Neuronal stem cell (in vitro differentiated cells): ENCODE data around the gene ALDH1A1.

Experiments
- DNase-seq: peaks from one replicate; pipeline ENCODE4 v3.0.0-alpha.2; 2013; ENCODE audit warnings: low spot score
- H2AFZ ChIP-seq: one replicate; pipeline ENCODE4 v1.6.1; 2013; ENCODE audit warnings: mild to moderate bottlenecking, low read length, inconsistent platforms
- H2AK5ac ChIP-seq: 2 replicates; pipeline ENCODE4 v1.6.1; 2013; ENCODE audit warnings: low read depth, mild to moderate bottlenecking, inconsistent platforms, low read length, moderate library complexity, mixed read lengths
- H2BK120ac ChIP-seq: 2 replicates; pipeline ENCODE4 v1.6.1; 2013; ENCODE audit warnings: low read depth, mild to moderate bottlenecking, inconsistent platforms, low read length, moderate library complexity, mixed read lengths
- H2BK12ac ChIP-seq: one replicate; pipeline ENCODE4 v1.6.1; 2013; ENCODE audit warnings: low read length, inconsistent platforms
- H2BK15ac ChIP-seq: 2 replicates; pipeline ENCODE4 v1.6.1; 2013; ENCODE audit warnings: mild to moderate bottlenecking, low read length, inconsistent platforms, mixed read lengths
- H2BK5ac ChIP-seq: one replicate; pipeline ENCODE4 v1.6.1; 2013; ENCODE audit warnings: inconsistent platforms, mild to moderate bottlenecking, low read length, moderate library complexity
- H3K14ac ChIP-seq: one replicate; pipeline ENCODE4 v1.6.1; 2013; ENCODE audit warnings: low read length, inconsistent platforms
- H3K18ac ChIP-seq: 2 replicates; pipeline ENCODE4 v1.6.1; 2013; ENCODE audit warnings: low read length, inconsistent platforms
- H3K23ac ChIP-seq: 2 replicates; pipeline ENCODE4 v1.6.1; 2013; ENCODE audit warnings: low read depth, mild to moderate bottlenecking, mixed read lengths, low read length, inconsistent platforms; ENCODE audit not compliant: poor library complexity
- H3K27ac ChIP-seq: replicated peaks from 3 replicates; pipeline ENCODE4 v1.5.1; 2013; ENCODE audit warnings: low read length, inconsistent platforms
- H3K27me3 ChIP-seq, 3 experiments: 2 replicates each; pipeline ENCODE4 v1.6.1; 2013; ENCODE audit warnings: low read length in 3 of 3, mild to moderate bottlenecking in 2 of 3, inconsistent platforms in 1 of 3, low read depth in 1 of 3, mixed read lengths in 1 of 3, moderate library complexity in 1 of 3; ENCODE audit not compliant: control insufficient read depth in 3 of 3, insufficient read depth in 3 of 3
- H3K36me3 ChIP-seq, 2 donors: replicated peaks in 1 of 2; 2 replicates each; pipeline ENCODE4 v1.6.1; 2013; ENCODE audit warnings: low read length in 2 of 2; ENCODE audit not compliant: control insufficient read depth in 2 of 2, insufficient read depth in 2 of 2
- H3K4ac ChIP-seq: 2 replicates; pipeline ENCODE4 v1.6.1; 2013; ENCODE audit warnings: inconsistent platforms, mild to moderate bottlenecking, low read length, moderate library complexity
- H3K4me1 ChIP-seq, 2 donors: 1 replicate in 1 of 2; 2 replicates in 1 of 2; pipeline ENCODE4 v1.6.1; 2013; ENCODE audit warnings: low read length in 2 of 2, low read depth in 1 of 2; ENCODE audit not compliant: control insufficient read depth in 2 of 2, insufficient read depth in 1 of 2
- H3K4me2 ChIP-seq: one replicate; pipeline ENCODE4 v1.6.1; 2013; ENCODE audit warnings: mild to moderate bottlenecking, low read length, inconsistent platforms; ENCODE audit not compliant: insufficient read depth, poor library complexity, severe bottlenecking
- H3K4me3 ChIP-seq, 2 donors: 2 replicates each; pipeline ENCODE4 v1.5.1; 2013; ENCODE audit warnings: low read length in 2 of 2, mild to moderate bottlenecking in 2 of 2, inconsistent platforms in 1 of 2, moderate library complexity in 1 of 2
- H3K79me1 ChIP-seq: one replicate; pipeline ENCODE4 v1.6.1; 2013; ENCODE audit warnings: low read depth, mild to moderate bottlenecking, inconsistent platforms, low read length, moderate library complexity
- H3K9ac ChIP-seq: one replicate; pipeline ENCODE4 v1.6.1; 2013; ENCODE audit warnings: mild to moderate bottlenecking, low read depth, low read length, inconsistent platforms; ENCODE audit not compliant: poor library complexity
- H3K9me3 ChIP-seq, 2 donors: replicated peaks in 1 of 2; 2 replicates each; pipeline versions ENCODE3 to v1.6.1; 2013; ENCODE audit warnings: low read length in 2 of 2, mild to moderate bottlenecking in 2 of 2, inconsistent platforms in 1 of 2, low read depth in 1 of 2, mixed read lengths in 1 of 2, moderate library complexity in 1 of 2; ENCODE audit not compliant: control insufficient read depth in 2 of 2, insufficient read depth in 1 of 2
- H4K8ac ChIP-seq: one replicate; pipeline ENCODE4 v1.6.1; 2013; ENCODE audit warnings: low read depth, mild to moderate bottlenecking, inconsistent platforms, low read length, moderate library complexity
- H4K91ac ChIP-seq: one replicate; pipeline ENCODE4 v1.6.1; 2013; ENCODE audit warnings: low read length, low read depth, mild to moderate bottlenecking, inconsistent platforms; ENCODE audit not compliant: poor library complexity
- WGBS, 2 donors: extraction: QIAGEN DNeasy Blood & Tissue Kit; methylation state at CpG; one replicate each; pipeline ENCODE4 v1.1.7; 2013; ENCODE audit warnings: missing lambda C conversion rate in 2 of 2, mixed read lengths in 1 of 2; ENCODE audit not compliant: insufficient read length in 2 of 2, insufficient replicate concordance in 1 of 2; ENCODE audit errors: extremely low coverage in 2 of 2; 5-methylcytosine and 5-hydroxymethylcytosine counted together

ALDH1A1 gene

DNA sequence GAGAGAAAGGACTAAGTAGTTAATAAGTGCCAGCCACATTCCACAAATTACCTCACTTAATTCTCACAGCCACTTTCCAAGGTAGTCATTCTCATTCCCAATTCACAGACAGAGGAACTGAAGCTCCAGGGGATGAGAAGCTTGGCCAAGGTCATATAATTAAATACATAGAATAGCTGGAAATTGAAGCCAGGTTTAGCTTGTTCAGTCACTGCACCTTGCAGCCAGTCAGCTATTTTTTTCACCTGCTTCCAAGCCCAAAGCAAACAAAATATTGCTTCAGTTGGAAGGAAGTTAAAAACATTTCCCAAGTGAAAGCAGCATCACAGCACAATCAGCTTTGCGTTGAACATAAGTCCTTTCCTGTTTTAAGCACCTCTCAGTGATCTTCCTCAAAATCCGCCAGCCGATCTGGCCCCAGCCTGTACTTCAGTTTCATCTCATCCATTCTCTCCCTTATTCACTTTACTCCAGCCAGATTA is 4.8 kb downstream of the ALDH1A1 start:
- H2BK12ac ChIP-seq: no peak overlapping the region
- H3K79me1 ChIP-seq: no peaks in the 10 kb centered on the region
- H3K9me3 ChIP-seq: no peaks in the 10 kb centered on the region
- no peak overlapping the region for H2AK5ac ChIP-seq
- H2BK120ac ChIP-seq: no peak overlapping the region
- H4K8ac ChIP-seq: no peak overlapping the region
- H3K14ac ChIP-seq: no peak overlapping the region
- H3K27ac ChIP-seq: no peak overlapping the region
- DNase-seq: no peak
- H2BK5ac ChIP-seq: no peak overlapping the region
- no peak overlapping the region for H2AFZ ChIP-seq
- no peak overlapping the region for H2BK15ac ChIP-seq
- no peak overlapping the region for H3K4me3 ChIP-seq
- no peak overlapping the region for H3K23ac ChIP-seq
- H3K9ac ChIP-seq: no peak overlapping the region
- H3K4ac ChIP-seq: no peak overlapping the region
- H3K36me3 ChIP-seq: no peaks in the 10 kb centered on the region
- no peaks in the 10 kb centered on the region for H3K4me1 ChIP-seq
- no peak overlapping the region for H3K18ac ChIP-seq
- H3K27me3 ChIP-seq: no peaks in the 10 kb centered on the region
- H3K4me2 ChIP-seq: no peak overlapping the region
- no peak overlapping the region for H4K91ac ChIP-seq
- no CpG with 5 or more reads among the region's 3 CpGs for WGBS, 2 donors

- no peak for DNase-seq
- Histone ChIP-seq H3K18ac (no peak overlapping the region), H4K91ac (no peak overlapping the region), H3K27me3 (peaks cover 0 to 3% (median 0%) of the 10 kb centered on the region in 3 experiments), H2AK5ac (no peak overlapping the region), H2BK5ac (no peak overlapping the region), H3K4me2 (no peak overlapping the region), H3K4me1 (no peaks in the 10 kb centered on the region), H2AFZ (no peak overlapping the region), H4K8ac (no peak overlapping the region), H3K9me3 (no peaks in the 10 kb centered on the region), H3K14ac (no peak overlapping the region), H3K27ac (no peak overlapping the region), H3K79me1 (no peaks in the 10 kb centered on the region), H2BK12ac (no peak overlapping the region), H2BK120ac (no peak overlapping the region), H3K4me3 (no peak overlapping the region), H3K23ac (no peak overlapping the region), H3K9ac (no peak overlapping the region), H2BK15ac (no peak overlapping the region), H3K36me3 (no peaks in the 10 kb centered on the region), H3K4ac (no peak overlapping the region)
These were observed 6.0 kb downstream of the ALDH1A1 start for GRCh38 chr9:72946821-72947220.

DNA sequence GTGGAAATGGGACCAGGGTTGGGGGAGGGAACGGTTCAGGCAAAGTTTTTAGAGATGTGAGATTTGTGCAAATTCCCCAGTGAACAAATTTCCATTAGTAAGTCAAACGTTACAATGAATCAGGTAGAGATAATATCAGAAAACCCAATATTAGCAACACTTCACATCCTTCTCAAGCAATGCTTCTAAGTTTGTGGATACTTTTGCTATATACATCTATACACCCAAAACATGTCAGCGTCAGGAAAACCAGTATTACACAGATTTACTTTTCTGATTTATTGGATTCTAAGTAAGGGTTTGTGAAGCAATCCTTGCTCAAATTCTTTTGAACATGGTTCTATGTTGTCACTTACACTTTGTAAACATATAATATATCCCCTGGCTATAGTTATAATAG is 6.5 kb downstream of the ALDH1A1 start:
- no peak overlapping the region for H3K27ac ChIP-seq
- H4K91ac ChIP-seq: no peak overlapping the region
- no peak for DNase-seq
- H2BK120ac ChIP-seq: no peak overlapping the region
- H2BK5ac ChIP-seq: no peak overlapping the region
- H2AFZ ChIP-seq: no peak overlapping the region
- H3K23ac ChIP-seq: no peak overlapping the region
- no peak overlapping the region for H4K8ac ChIP-seq
- H3K79me1 ChIP-seq: no peaks in the 10 kb centered on the region
- H2AK5ac ChIP-seq: no peak overlapping the region
- H3K9me3 ChIP-seq: no peaks in the 10 kb centered on the region
- H2BK15ac ChIP-seq: no peak overlapping the region
- no peaks in the 10 kb centered on the region for H3K4me1 ChIP-seq
- H3K4ac ChIP-seq: no peak overlapping the region
- H3K18ac ChIP-seq: no peak overlapping the region
- H3K27me3 ChIP-seq: peaks cover 0 to 7% (median 0%) of the 10 kb centered on the region in 3 experiments
- H2BK12ac ChIP-seq: no peak overlapping the region
- H3K4me2 ChIP-seq: no peak overlapping the region
- no peaks in the 10 kb centered on the region for H3K36me3 ChIP-seq
- no peak overlapping the region for H3K14ac ChIP-seq
- H3K9ac ChIP-seq: no peak overlapping the region
- H3K4me3 ChIP-seq: no peak overlapping the region
- WGBS, 2 donors: no CpG with 5 or more reads among the region's 3 CpGs

DNA sequence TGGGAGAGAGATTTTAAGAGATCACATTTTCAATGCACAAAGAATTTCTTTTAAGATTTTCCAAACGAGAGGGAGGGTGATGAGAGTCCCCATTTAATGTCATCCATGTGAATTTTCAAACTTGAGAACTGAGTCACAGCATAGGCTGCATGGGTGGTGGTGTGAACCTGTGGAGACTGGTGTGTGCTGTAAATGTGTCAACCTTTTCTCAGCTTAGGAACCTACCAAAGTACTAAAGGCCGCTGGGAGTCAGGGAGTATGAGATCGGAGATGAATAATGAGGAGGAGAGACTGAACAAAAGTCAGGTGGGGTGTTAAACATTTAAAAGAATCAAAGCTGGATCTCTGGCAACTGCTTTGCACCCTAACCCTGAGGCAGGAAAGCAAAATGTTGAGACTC is 7.5 kb downstream of the ALDH1A1 start:
- Histone ChIP-seq H2BK5ac (no peak overlapping the region), H3K9ac (no peak overlapping the region), H3K9me3 (no peaks in the 10 kb centered on the region), H4K91ac (no peak overlapping the region), H2BK120ac (no peak overlapping the region), H3K79me1 (no peaks in the 10 kb centered on the region), H3K18ac (no peak overlapping the region), H3K4me1 (no peaks in the 10 kb centered on the region), H2AK5ac (no peak overlapping the region), H3K4me2 (no peak overlapping the region), H2BK12ac (no peak overlapping the region), H3K36me3 (no peaks in the 10 kb centered on the region), H3K27ac (no peak overlapping the region), H3K4ac (no peak overlapping the region), H4K8ac (no peak overlapping the region), H3K27me3 (peaks cover 0 to 7% (median 0%) of the 10 kb centered on the region in 3 experiments), H2BK15ac (no peak overlapping the region), H3K23ac (no peak overlapping the region), H2AFZ (no peak overlapping the region), H3K4me3 (no peak overlapping the region), H3K14ac (no peak overlapping the region)
- no CpG with 5 or more reads among the region's 3 CpGs for WGBS, 2 donors
- DNase-seq: no peak
